ENCODE data around the gene IPO13.

The IPO13 gene

GRCh38 chr1:43930949-43931275 is 15.8 kb upstream of the IPO13 start:
- H3K27me3 ChIP-seq (ENCODE audit: control insufficient read depth in 1 of 2, insufficient read depth in 1 of 2, low read length in 2 of 2) = peaks cover 0 to 23% of the 10 kb centered on the region in 2 experiments
- H3K9ac ChIP-seq (ENCODE audit: low read length) = no peak overlapping the region
- no peak overlapping the region for H2AFZ ChIP-seq (ENCODE audit: low read depth, low read length)
- no peak overlapping the region for H3K4ac ChIP-seq (ENCODE audit: low read depth in 1 of 2, low read length in 2 of 2)
- H3K4me3 ChIP-seq (ENCODE audit: insufficient read depth in 1 of 2, low read depth in 1 of 2, low read length in 2 of 2) = no peak overlapping the region
- peaks cover 5% of the 10 kb centered on the region for H3K9me3 ChIP-seq (ENCODE audit: control insufficient read depth, low read length)
- no peak overlapping the region for H2BK120ac ChIP-seq (ENCODE audit: low read depth, low read length)
- no peak overlapping the region for H3K18ac ChIP-seq (ENCODE audit: low read depth in 1 of 2, low read length in 2 of 2)
- H2BK5ac ChIP-seq (ENCODE audit: low read depth, low read length, poor library complexity, severe bottlenecking) = no peak overlapping the region
- WGBS = 87% methylated on average over 4 of the region's 4 CpGs
- DNase-seq = no peak
- peak overlapping the region in 1 of 2 experiments; percentile 24 for H3K23ac ChIP-seq (ENCODE audit: low read length in 2 of 2)
- H3K36me3 ChIP-seq (ENCODE audit: control insufficient read depth in 1 of 2, insufficient read depth in 2 of 2, low read depth in 1 of 2, low read length in 2 of 2) = peaks cover 15 to 28% of the 10 kb centered on the region in 2 experiments
- no peak overlapping the region for H2BK15ac ChIP-seq (ENCODE audit: low read depth, poor library complexity, severe bottlenecking)
- no peak overlapping the region for H3K14ac ChIP-seq (ENCODE audit: low read length in 2 of 2)
- no peak overlapping the region for H4K91ac ChIP-seq (ENCODE audit: low read length)
- H4K8ac ChIP-seq (ENCODE audit: low read length) = no peak overlapping the region
- no peaks in the 10 kb centered on the region for H3K79me1 ChIP-seq (replicated peaks; ENCODE audit: low read length, poor library complexity, severe bottlenecking)
- H2AK5ac ChIP-seq (ENCODE audit: low read length, severe bottlenecking) = no peak overlapping the region
- H3K4me2 ChIP-seq (ENCODE audit: low read length, poor library complexity, severe bottlenecking) = no peak overlapping the region
- no peak overlapping the region for H3K27ac ChIP-seq (ENCODE audit: low read length, poor library complexity, severe bottlenecking)
- no peak overlapping the region for H2BK12ac ChIP-seq (ENCODE audit: low read length in 2 of 2)
- peaks cover 37% of the 10 kb centered on the region for H3K4me1 ChIP-seq (ENCODE audit: control insufficient read depth, insufficient read depth, low read depth, low read length)

GRCh38 chr1:43931711-43932660 is 14.8 kb upstream of the IPO13 start:
- no peak overlapping the region for H3K4ac ChIP-seq (ENCODE audit: low read depth in 1 of 2, low read length in 2 of 2)
- H3K27ac ChIP-seq (ENCODE audit: low read length, poor library complexity, severe bottlenecking) = no peak overlapping the region
- no peak overlapping the region for H4K91ac ChIP-seq (ENCODE audit: low read length)
- no peak overlapping the region for H3K9ac ChIP-seq (ENCODE audit: low read length)
- no peak overlapping the region for H3K14ac ChIP-seq (ENCODE audit: low read length in 2 of 2)
- peaks cover 5% of the 10 kb centered on the region for H3K9me3 ChIP-seq (ENCODE audit: control insufficient read depth, low read length)
- H4K8ac ChIP-seq (ENCODE audit: low read length) = peak overlapping the region; percentile 9
- no peak overlapping the region for H3K18ac ChIP-seq (ENCODE audit: low read depth in 1 of 2, low read length in 2 of 2)
- H2AK5ac ChIP-seq (ENCODE audit: low read length, severe bottlenecking) = no peak overlapping the region
- peaks cover 0 to 30% of the 10 kb centered on the region in 2 experiments for H3K27me3 ChIP-seq (ENCODE audit: control insufficient read depth in 1 of 2, insufficient read depth in 1 of 2, low read length in 2 of 2)
- no peak overlapping the region for H2AFZ ChIP-seq (ENCODE audit: low read depth, low read length)
- H2BK15ac ChIP-seq (ENCODE audit: low read depth, poor library complexity, severe bottlenecking) = no peak overlapping the region
- H2BK12ac ChIP-seq (ENCODE audit: low read length in 2 of 2) = no peak overlapping the region
- peaks cover 10 to 25% of the 10 kb centered on the region in 2 experiments for H3K36me3 ChIP-seq (ENCODE audit: control insufficient read depth in 1 of 2, insufficient read depth in 2 of 2, low read depth in 1 of 2, low read length in 2 of 2)
- H3K4me1 ChIP-seq (ENCODE audit: control insufficient read depth, insufficient read depth, low read depth, low read length) = peaks cover 47% of the 10 kb centered on the region
- no peak for DNase-seq
- 94% methylated on average over 12 of the region's 13 CpGs for WGBS
- no peaks in the 10 kb centered on the region for H3K79me1 ChIP-seq (replicated peaks; ENCODE audit: low read length, poor library complexity, severe bottlenecking)
- no peak overlapping the region for H2BK5ac ChIP-seq (ENCODE audit: low read depth, low read length, poor library complexity, severe bottlenecking)
- H3K23ac ChIP-seq (ENCODE audit: low read length in 2 of 2) = no peak overlapping the region
- no peak overlapping the region for H3K4me2 ChIP-seq (ENCODE audit: low read length, poor library complexity, severe bottlenecking)
- H3K4me3 ChIP-seq (ENCODE audit: insufficient read depth in 1 of 2, low read depth in 1 of 2, low read length in 2 of 2) = peak overlapping the region in 1 of 2 experiments; percentile 14
- H2BK120ac ChIP-seq (ENCODE audit: low read depth, low read length) = no peak overlapping the region

GRCh38 chr1:43932786-43933385 is 13.9 kb upstream of the IPO13 start:
- DNase-seq = peak; percentile 36
- no peak overlapping the region for H3K27ac ChIP-seq (ENCODE audit: low read length, poor library complexity, severe bottlenecking)
- H3K36me3 ChIP-seq (ENCODE audit: control insufficient read depth in 1 of 2, insufficient read depth in 2 of 2, low read depth in 1 of 2, low read length in 2 of 2) = peaks cover 6 to 25% of the 10 kb centered on the region in 2 experiments
- H3K14ac ChIP-seq (ENCODE audit: low read length in 2 of 2) = peak overlapping the region in 1 of 2 experiments; percentile 11
- H2AFZ ChIP-seq (ENCODE audit: low read depth, low read length) = no peak overlapping the region
- no peak overlapping the region for H2AK5ac ChIP-seq (ENCODE audit: low read length, severe bottlenecking)
- peak overlapping the region; percentile 27 to 30 for H2BK12ac ChIP-seq (ENCODE audit: low read length in 2 of 2)
- H3K18ac ChIP-seq (ENCODE audit: low read depth in 1 of 2, low read length in 2 of 2) = peak overlapping the region in 1 of 2 experiments; percentile 54
- H3K4me1 ChIP-seq (ENCODE audit: control insufficient read depth, insufficient read depth, low read depth, low read length) = peaks cover 53% of the 10 kb centered on the region
- no peak overlapping the region for H2BK120ac ChIP-seq (ENCODE audit: low read depth, low read length)
- peak overlapping the region; percentile 60 for H3K9ac ChIP-seq (ENCODE audit: low read length)
- no peak overlapping the region for H2BK5ac ChIP-seq (ENCODE audit: low read depth, low read length, poor library complexity, severe bottlenecking)
- peak overlapping the region in 1 of 2 experiments; percentile 34 for H3K23ac ChIP-seq (ENCODE audit: low read length in 2 of 2)
- H4K91ac ChIP-seq (ENCODE audit: low read length) = peak overlapping the region; percentile 47
- peaks cover 5% of the 10 kb centered on the region for H3K9me3 ChIP-seq (ENCODE audit: control insufficient read depth, low read length)
- no peaks in the 10 kb centered on the region for H3K79me1 ChIP-seq (replicated peaks; ENCODE audit: low read length, poor library complexity, severe bottlenecking)
- peaks cover 0 to 36% of the 10 kb centered on the region in 2 experiments for H3K27me3 ChIP-seq (ENCODE audit: control insufficient read depth in 1 of 2, insufficient read depth in 1 of 2, low read length in 2 of 2)
- peak overlapping the region in 1 of 2 experiments; percentile 54 for H3K4ac ChIP-seq (ENCODE audit: low read depth in 1 of 2, low read length in 2 of 2)
- 31% methylated on average over 8 of the region's 8 CpGs for WGBS
- peak overlapping the region; percentile 54 for H4K8ac ChIP-seq (ENCODE audit: low read length)
- peak overlapping the region; percentile 72 for H3K4me2 ChIP-seq (ENCODE audit: low read length, poor library complexity, severe bottlenecking)
- peak overlapping the region; percentile 35 to 68 for H3K4me3 ChIP-seq (ENCODE audit: insufficient read depth in 1 of 2, low read depth in 1 of 2, low read length in 2 of 2)
- no peak overlapping the region for H2BK15ac ChIP-seq (ENCODE audit: low read depth, poor library complexity, severe bottlenecking)

Measured in mesenchymal stem cell (in vitro differentiated cells and primary cell).